NCI-H748 (cell line): ENCODE data around the gene NUF2.

Experiments
- DNase-seq: peaks from one replicate; lab custom pipeline; 2025; ENCODE audit not compliant: unreplicated experiment; lab: John Stamatoyannopoulos, UW

Gene NUF2

GRCh38 chr1:163399001-163399400 lies 77.2 kb downstream of the NUF2 start:
- DNase-seq = no peak

- DNase-seq = no peak
These were observed 78.3 kb downstream of the NUF2 start for GRCh38 chr1:163399976-163400601.

- DNase-seq = no peak
These were observed 79.5 kb downstream of the NUF2 start for GRCh38 chr1:163401211-163401610.
